GM19372 (cell line): ENCODE results near the gene BARX2.

ENCODE experiments used
- ATAC-seq: cut with Tn5 transposase; IDR thresholded peaks from one replicate; pipeline ENCODE4 v1.9.1; 2021; ENCODE audit warnings: mild to moderate bottlenecking, low read depth, moderate library complexity; ENCODE audit not compliant: unreplicated experiment

The BARX2 gene

DNA sequence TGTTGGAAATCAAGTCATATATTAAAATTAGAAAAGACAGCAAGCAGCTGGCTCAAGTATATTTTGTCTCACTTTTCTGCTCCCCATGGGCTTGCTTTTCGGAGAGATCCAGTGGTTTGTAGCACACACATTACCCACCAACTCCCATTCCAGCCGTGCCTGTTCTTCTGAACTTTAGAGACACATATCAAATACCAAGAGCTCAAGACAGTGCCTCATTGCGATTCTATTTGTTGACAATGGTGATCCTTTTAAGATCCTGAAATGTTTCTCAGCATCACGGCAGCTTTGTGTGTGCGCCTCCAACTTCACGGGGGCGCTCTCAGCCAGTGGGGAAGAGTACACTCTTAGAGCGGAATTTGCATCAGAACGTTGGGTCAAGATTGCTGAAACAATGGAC, 52.9 kb downstream of the BARX2 start:
- ATAC-seq, result no peak

- no peak for ATAC-seq
Measured at GRCh38 chr11:129434641-129435498, 59.2 kb downstream of the BARX2 start.

GRCh38 chr11:129435499-129436245, 60.0 kb downstream of the BARX2 start:
- no peak for ATAC-seq

- ATAC-seq, result no peak
Measured at GRCh38 chr11:129436573-129436972, 60.9 kb downstream of the BARX2 start.

DNA sequence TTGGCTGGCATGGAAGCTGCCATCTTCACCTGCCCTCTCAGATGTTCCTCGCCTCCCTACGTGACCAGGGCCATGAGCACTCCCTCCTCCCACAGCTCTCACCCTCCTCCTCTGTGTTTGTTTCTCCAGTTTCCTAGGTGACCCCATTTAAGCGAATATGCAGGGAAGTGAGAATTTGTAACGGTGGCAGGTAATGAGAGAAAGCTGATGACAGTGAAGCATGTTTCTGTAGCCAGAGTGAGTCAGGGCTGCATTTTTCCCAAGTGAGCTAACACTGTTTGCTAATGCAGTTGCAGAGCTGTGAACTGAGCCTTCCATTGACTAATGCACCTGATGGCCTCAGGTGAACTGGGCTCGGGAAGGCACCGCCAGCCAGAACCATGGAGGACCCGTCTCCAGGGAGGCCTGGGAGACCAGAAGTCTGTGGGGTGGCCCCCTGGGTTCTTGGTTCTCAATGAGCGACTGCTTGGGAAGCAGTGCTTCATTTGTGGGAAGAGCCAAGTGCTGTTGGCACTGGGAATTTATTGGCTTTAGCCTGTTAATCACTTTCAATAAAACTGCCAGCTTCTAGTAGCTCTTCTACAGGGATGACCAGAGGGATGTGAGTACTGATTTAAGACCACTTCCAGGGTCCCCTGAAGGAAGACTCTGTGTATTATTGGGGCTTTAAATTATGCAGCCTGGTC, 64.5 kb downstream of the BARX2 start:
- ATAC-seq, result no peak

- ATAC-seq, result no peak
Measured at GRCh38 chr11:129442171-129442570, 66.5 kb downstream of the BARX2 start.

- ATAC-seq, result no peak
Measured at GRCh38 chr11:129443276-129443675, 67.6 kb downstream of the BARX2 start.

- ATAC-seq, result no peak
Measured at GRCh38 chr11:129444274-129444673, 68.6 kb downstream of the BARX2 start.

GRCh38 chr11:129445226-129445625, 69.6 kb downstream of the BARX2 start:
- ATAC-seq, result no peak

DNA sequence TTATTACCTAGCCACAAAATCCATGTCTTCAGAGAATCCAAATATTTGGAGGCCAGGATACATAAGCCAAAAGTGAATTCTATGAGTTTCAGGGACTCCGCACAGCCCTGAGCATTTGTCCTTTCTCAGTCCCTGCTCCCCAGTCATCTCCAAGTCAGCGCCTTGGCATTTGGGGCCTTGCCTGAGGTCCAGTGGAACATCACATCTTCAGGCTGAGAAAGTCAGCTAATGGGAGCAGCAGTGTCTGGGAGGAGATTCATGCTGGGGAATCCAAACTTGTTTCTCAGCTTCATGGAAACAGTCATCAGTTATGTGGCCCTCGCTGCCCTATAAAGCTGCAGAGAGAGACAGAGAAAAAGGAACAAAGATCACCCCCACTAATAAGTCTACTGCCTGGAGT, 70.9 kb downstream of the BARX2 start:
- no peak for ATAC-seq

DNA sequence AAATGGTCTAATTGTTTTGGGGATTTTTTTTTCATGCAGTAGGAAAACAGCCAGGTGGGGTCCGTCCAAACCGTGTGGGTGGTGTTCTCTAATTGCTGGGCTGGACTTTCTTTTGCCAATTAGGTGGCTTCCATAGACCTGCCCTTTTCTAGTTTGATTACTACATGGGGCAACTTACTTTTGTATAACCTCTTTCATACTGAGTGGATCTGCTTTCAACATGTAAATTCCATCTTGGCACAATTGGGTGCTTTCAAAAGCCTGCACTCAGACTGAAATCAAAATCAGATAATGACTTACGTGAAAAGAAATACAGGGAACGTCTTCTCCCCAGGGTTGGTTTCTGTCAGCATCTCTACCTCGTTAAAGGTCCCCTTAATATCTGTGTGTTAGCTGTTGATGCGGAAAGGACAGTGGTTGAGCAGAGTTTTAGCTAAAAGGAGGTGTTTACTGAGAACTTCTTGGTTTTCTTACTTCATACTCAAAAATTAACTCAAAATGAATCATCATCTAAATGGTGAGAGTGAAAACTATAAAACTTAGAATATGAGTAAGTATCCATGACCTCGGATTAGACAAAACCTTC, 72.1 kb downstream of the BARX2 start:
- ATAC-seq, result no peak

- no peak for ATAC-seq
Measured at GRCh38 chr11:129451524-129451923, 75.9 kb downstream of the BARX2 start.

DNA sequence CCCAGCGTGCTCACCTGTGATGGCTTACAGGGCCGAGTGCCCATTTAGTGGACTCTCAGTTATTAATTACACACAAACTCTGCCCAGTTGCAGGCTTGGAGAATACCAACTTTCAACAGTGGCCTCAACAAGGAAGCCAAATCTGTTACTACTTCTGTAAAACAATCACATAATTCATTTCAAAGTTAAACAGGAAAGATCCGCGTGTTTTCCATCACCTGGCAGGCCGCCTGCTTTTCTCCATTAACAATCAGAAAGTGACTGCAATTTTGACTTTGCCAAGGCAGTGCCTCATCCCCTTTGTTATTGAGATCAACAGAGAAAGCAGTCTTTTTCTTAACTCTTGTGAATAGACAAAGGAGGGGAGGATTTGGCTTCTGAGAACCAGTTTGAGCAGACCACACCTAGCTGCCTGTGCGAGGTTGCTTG, 77.7 kb downstream of the BARX2 start:
- ATAC-seq, result no peak

DNA sequence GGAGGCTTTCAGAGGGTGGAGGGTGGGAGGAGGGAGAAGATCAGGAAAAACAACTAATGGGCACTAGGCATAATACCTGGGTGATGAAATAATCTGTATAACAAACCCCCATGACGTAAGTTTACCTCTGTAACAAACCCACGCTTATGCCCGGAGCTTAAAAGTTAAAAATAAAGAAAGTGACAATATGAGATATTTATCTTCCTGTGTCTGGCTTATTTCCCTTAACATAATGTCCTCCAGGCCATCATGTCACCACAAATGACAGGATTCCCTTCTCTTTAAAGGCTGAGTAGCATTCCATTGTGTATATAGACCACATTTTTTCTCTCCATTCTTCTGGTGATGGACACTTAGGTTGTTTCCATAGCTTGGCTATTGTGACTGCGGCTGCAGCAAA, 79.5 kb downstream of the BARX2 start:
- ATAC-seq, result no peak

DNA sequence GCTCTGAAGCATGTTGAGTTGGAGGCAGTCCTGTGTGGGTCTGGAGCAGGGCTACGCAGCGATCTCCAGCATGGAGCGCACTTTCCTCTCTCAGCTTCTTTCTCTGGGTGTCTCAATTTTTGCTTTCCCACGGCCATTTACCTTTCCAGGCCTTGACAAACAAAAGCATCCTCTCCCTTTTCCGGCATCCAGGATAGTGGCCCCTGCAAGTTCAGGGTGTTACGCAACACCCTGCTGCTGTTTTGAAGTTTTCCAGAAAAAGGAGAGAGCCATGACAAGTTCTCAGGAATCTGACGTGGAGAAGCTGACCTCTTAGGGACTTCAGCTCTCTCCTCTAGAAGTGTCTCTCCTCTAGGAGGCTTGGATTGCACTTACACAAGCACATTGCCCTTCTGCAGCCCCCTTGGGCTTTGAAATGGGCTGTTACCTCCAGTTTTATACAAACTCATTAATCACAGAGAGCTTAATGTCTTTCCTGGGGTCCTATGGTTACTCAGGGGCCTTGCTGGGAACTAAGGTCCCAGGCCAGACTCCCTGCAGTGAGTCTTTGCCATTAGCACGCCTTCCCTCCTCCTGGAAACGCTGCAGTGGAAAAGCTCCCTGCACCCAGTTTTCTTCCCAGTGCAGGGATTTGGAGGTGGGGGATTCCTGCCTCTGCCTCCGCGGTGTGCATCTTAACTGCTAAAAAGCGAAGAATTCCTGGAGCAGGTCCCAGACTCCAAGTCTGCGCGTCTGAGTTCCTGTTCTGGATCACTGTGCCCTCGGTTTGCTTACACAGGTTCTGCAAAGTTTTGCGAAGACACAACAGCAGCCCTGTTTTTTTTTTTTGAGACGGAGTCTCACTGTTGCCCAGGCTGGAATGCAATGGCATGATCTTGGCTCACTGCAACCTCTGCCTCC, 80.4 kb downstream of the BARX2 start:
- ATAC-seq, result no peak

DNA sequence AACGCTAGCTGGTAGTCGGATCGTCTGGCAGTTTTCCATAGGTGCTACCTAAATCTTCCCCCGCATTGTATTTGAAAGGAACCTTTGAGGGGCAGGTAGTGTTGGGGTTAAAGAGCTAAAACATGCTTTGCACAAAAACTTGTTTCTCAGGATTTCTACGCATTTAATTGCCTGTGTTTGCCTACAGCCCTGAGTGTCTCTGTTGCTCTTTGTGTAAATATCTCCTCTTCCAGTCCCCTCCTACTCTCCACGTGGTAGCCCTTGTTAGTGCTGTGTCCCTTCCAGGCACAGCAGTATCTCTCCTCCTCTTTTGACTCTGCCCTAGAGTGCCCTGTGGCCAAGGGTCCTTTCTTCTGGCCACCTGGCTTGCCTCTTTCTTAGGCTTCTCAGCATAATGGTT, 81.7 kb downstream of the BARX2 start:
- no peak for ATAC-seq

GRCh38 chr11:129458278-129458677, 82.6 kb downstream of the BARX2 start:
- no peak for ATAC-seq

DNA sequence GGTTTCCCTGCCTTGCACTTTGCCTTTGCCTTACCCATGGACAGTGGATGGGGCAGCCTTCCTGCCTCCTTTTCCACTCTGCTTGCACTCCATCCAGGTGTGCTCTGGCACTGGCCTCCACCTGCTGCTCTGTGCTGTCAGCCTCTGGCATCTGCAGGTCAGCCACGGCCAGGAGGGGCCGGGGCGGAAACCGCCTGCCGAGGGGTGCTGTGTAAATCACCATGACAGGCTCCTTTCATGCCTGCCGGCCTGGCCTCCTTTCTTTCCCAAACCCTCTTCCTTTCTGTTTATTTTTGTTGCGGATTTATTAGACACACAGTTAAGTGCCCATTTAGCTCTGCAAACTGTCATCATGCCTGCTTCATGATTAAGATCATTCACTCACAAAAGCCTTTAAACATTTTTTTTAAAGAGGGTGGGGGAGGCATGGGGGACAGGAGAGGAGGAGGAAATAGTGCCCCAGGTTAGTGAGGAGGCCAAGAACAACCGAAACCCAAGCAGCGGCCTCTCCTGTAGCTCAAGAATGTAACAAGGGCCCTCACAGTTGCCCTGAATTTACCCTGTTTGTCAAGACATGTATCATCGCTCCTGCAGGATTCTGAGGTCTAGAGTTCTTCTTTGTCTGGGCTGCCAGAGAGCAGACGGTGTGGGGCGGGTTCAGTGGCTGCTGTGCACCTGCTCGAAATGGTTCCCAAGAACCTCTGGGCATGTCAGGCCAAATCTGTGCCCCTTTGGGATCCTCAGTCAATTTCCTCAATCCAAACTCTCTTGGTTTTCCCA, 83.3 kb downstream of the BARX2 start:
- ATAC-seq, result no peak

DNA sequence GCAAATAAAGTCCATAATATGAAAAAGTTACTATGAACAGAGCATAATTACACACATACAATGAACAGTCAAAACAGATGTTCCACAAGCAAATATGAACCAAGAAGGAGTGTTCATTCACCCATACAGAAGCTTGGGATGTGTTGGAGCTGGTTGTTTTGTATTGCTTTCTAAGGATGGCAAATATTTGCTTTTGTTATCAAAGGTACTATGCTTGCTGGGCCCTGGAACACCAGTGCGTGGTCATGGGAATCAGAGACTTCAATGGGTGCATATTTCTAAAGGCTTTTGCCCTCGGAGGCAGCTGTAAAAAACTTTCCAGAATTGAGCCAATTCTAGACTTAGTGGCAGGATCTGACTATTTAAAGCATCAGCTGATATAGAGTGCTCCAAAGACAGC, 85.1 kb downstream of the BARX2 start:
- no peak for ATAC-seq
